OCI-LY7 (cell line): Measurements from ENCODE around the gene CENPN. TPM values are rescaled to one million over a fixed set of nuclear protein-coding genes. Genes with fewer than 3 reads are reported as not detected.

ENCODE experiments used
- BruUV-seq: library from RNA; stranded (reverse); fragments of 400-500 nt; replicated peaks from 2 replicates; lab custom pipeline; 2021; lab: Mats Ljungman, UMichigan
- CTCF ChIA-PET: fragments of 300-600 bp; sonication (Branson Sonifier 250); formaldehyde crosslinking; loops from one replicate; lab custom pipeline; 2022; ENCODE audit warnings: antibody characterized with exemption; ENCODE audit not compliant: unreplicated experiment; lab: Charles Lee
- POLR2A ChIA-PET: fragments of 300-600 bp; sonication (Branson Sonifier 250); formaldehyde crosslinking; loops from one replicate; lab custom pipeline; 2022; ENCODE audit warnings: antibody characterized with exemption; lab: Charles Lee
- DNase-seq: peaks from one replicate; pipeline ENCODE4 v3.0.0-alpha.2; 2015; ENCODE audit warnings: low spot score
- H2AFZ ChIP-seq: fragments of 200-600 bp; sonication (generic), shearing (Covaris generic); 2 replicates; pipeline ENCODE4 v1.6.1; 2014; ENCODE audit warnings: mild to moderate bottlenecking, antibody characterized with exemption, low read length, moderate library complexity
- H3K27ac ChIP-seq: fragments of 200-600 bp; sonication (generic); 2 replicates; pipeline ENCODE4 v1.5.1; 2014; ENCODE audit warnings: mixed run types, low read depth, mild to moderate bottlenecking, moderate library complexity, low read length, inconsistent platforms; ENCODE audit not compliant: poor library complexity, severe bottlenecking
- H3K36me3 ChIP-seq: fragments of 200-600 bp; sonication (generic); 2 replicates; pipeline ENCODE4 v1.6.1; 2014; ENCODE audit warnings: mild to moderate bottlenecking, antibody characterized with exemption, low read length, moderate library complexity, mixed read lengths; ENCODE audit not compliant: insufficient read depth
- H3K4me1 ChIP-seq: fragments of 200-600 bp; sonication (generic); 2 replicates; pipeline ENCODE4 v1.5.1; 2014; ENCODE audit warnings: mild to moderate bottlenecking, low read length; ENCODE audit not compliant: insufficient read depth, poor library complexity, severe bottlenecking
- H3K4me2 ChIP-seq: fragments of 200-600 bp; sonication (generic); 2 replicates; pipeline ENCODE4 v1.6.1; 2014; ENCODE audit warnings: mild to moderate bottlenecking, low read length
- H3K4me3 ChIP-seq: fragments of 200-600 bp; sonication (generic); 2 replicates; pipeline ENCODE4 v1.5.1; 2014; ENCODE audit warnings: mild to moderate bottlenecking, low read depth, low read length; ENCODE audit not compliant: poor library complexity, severe bottlenecking
- H3K79me2 ChIP-seq: fragments of 200-600 bp; sonication (generic); 2 replicates; pipeline ENCODE4 v1.6.1; 2016; ENCODE audit warnings: low read depth, mild to moderate bottlenecking, low read length, moderate library complexity, mixed read lengths; ENCODE audit not compliant: insufficient read depth
- H3K9me2 ChIP-seq: fragments of 200-600 bp; sonication (generic); 2 replicates; pipeline ENCODE4 v1.6.1; 2016; ENCODE audit warnings: mild to moderate bottlenecking, low read length, mixed read lengths; ENCODE audit not compliant: insufficient read depth
- H3K9me3 ChIP-seq: fragments of 200-600 bp; sonication (generic); 2 replicates; pipeline ENCODE4 v1.6.1; 2014; ENCODE audit warnings: mild to moderate bottlenecking, mixed run types, low read length, mixed read lengths
- H4K20me1 ChIP-seq: fragments of 200-600 bp; sonication (generic); 2 replicates; pipeline ENCODE4 v1.6.1; 2014; ENCODE audit warnings: mild to moderate bottlenecking, antibody characterized with exemption, low read length, moderate library complexity, mixed read lengths; ENCODE audit not compliant: insufficient read depth
- EZH2phosphoT487 ChIP-seq: fragments of 200-600 bp; sonication (generic); IDR thresholded peaks from 2 replicates; pipeline ENCODE4 v1.6.1; 2018; ENCODE audit warnings: low read depth, borderline replicate concordance, mild to moderate bottlenecking, mixed run types, antibody characterized with exemption, low read length, moderate library complexity, mixed read lengths
- intact Hi-C: fragments of 100-400 bp; cut with micrococcal nuclease; formaldehyde crosslinking; loops from one replicate; pipeline ENCODE4 v1.10.0; 2022; ENCODE audit not compliant: unreplicated experiment
- total RNA-seq, 2 experiments: library from RNA; depleted of rRNA in 1 of 2; stranded (reverse); fragments of >200 nt in 1 of 2; shearing (Covaris generic) in 1 of 2; gene quantifications; 2 replicates each; pipeline ENCODE4 v1.2.3, GENCODE V29; 2014 to 2022
- TF ChIP-seq, protein P1 (sequence below): fragments of 200-600 bp; sonication (generic); conservative IDR thresholded peaks from 2 replicates; pipeline ENCODE4 v1.5.1; 2014; ENCODE audit warnings: mild to moderate bottlenecking, antibody characterized with exemption, low read length, moderate library complexity, mixed read lengths

Gene CENPN
- total RNA-seq, 2 experiments from 2014 or later, result 51.8 to 52.4 TPM

- H3K4me3 ChIP-seq, result no peak overlapping the region
- no peaks in the 10 kb centered on the region for H3K9me3 ChIP-seq
- no peak overlapping the region for H2AFZ ChIP-seq
- peaks cover under 1% of the 10 kb centered on the region for H3K4me1 ChIP-seq
- no peaks in the 10 kb centered on the region for H3K9me2 ChIP-seq
- peaks cover 2% of the 10 kb centered on the region; the same call in 1 of the 2 replicates for H3K79me2 ChIP-seq
- intact Hi-C loops, result no loop called here
- ChIA-PET CTCF (no interaction called here), POLR2A (interaction anchor here (0.7 kb wide), 1 partner anchor 59 kb away, joined by 3 read pairs; no protein-coding TSS in a partner anchor)
- TF ChIP-seq, protein P1, sequence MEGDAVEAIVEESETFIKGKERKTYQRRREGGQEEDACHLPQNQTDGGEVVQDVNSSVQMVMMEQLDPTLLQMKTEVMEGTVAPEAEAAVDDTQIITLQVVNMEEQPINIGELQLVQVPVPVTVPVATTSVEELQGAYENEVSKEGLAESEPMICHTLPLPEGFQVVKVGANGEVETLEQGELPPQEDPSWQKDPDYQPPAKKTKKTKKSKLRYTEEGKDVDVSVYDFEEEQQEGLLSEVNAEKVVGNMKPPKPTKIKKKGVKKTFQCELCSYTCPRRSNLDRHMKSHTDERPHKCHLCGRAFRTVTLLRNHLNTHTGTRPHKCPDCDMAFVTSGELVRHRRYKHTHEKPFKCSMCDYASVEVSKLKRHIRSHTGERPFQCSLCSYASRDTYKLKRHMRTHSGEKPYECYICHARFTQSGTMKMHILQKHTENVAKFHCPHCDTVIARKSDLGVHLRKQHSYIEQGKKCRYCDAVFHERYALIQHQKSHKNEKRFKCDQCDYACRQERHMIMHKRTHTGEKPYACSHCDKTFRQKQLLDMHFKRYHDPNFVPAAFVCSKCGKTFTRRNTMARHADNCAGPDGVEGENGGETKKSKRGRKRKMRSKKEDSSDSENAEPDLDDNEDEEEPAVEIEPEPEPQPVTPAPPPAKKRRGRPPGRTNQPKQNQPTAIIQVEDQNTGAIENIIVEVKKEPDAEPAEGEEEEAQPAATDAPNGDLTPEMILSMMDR, result no peak
- TF ChIP-seq EZH2phosphoT487, result no peak
- BruUV-seq, result no TSS peak
- no peaks in the 10 kb centered on the region for H4K20me1 ChIP-seq
- no peak overlapping the region for H3K4me2 ChIP-seq
- no peak overlapping the region for H3K27ac ChIP-seq
- H3K36me3 ChIP-seq, result peaks cover 68% of the 10 kb centered on the region
- DNase-seq, result no peak
Observed at GRCh38 chr16:81042821-81043220, 35.8 kb downstream of the CENPN start.

DNA sequence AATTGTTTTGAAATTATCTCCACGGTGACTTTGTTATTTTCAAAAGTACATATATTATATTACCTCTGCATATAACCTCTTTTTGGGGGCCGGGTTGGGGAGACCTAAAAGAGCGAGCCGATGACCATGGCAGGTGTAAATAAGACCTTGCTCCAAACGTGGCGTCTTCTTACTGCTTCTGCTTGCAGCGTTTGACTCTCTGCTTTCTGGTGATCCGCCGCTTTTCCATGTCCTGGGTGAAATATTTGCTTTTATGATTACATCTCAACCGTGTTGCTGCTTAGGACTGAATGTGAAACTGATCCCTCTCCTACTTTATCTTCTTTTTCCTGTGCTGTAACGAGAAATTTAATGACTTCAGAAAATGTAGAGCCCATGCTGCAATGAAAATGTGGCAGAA is 46.7 kb downstream of the CENPN start:
- H3K4me3 ChIP-seq, result no peak overlapping the region
- no peak for DNase-seq
- no peak for TF ChIP-seq EZH2phosphoT487
- TF ChIP-seq, protein P1, result no peak
- ChIA-PET POLR2A (no interaction called here), CTCF (no interaction called here)
- intact Hi-C loops, result no loop called here
- no peaks in the 10 kb centered on the region for H3K36me3 ChIP-seq
- no peak overlapping the region for H2AFZ ChIP-seq
- no peaks in the 10 kb centered on the region for H4K20me1 ChIP-seq
- H3K9me2 ChIP-seq, result no peaks in the 10 kb centered on the region
- no TSS peak for BruUV-seq
- no peaks in the 10 kb centered on the region for H3K79me2 ChIP-seq
- H3K4me2 ChIP-seq, result no peak overlapping the region
- H3K9me3 ChIP-seq, result peaks cover 15% of the 10 kb centered on the region
- no peaks in the 10 kb centered on the region for H3K4me1 ChIP-seq
- H3K27ac ChIP-seq, result no peak overlapping the region

GRCh38 chr16:81060576-81061306 is 53.7 kb downstream of the CENPN start:
- TF ChIP-seq EZH2phosphoT487, result no peak
- TF ChIP-seq, protein P1, result no peak

More at GRCh38 chr16:81060576-81061306, 53.7 kb downstream of the CENPN start:
- Histone ChIP-seq H3K9me2 (no peaks in the 10 kb centered on the region), H3K27ac (no peak overlapping the region), H3K4me3 (no peak overlapping the region), H3K9me3 (no peaks in the 10 kb centered on the region), H3K4me1 (no peaks in the 10 kb centered on the region), H3K36me3 (no peaks in the 10 kb centered on the region), H3K79me2 (no peaks in the 10 kb centered on the region), H3K4me2 (no peak overlapping the region), H2AFZ (no peak overlapping the region), H4K20me1 (no peaks in the 10 kb centered on the region)
- DNase-seq, result no peak
- intact Hi-C loops, result no loop called here
- POLR2A ChIA-PET, result interaction anchor here (0.8 kb wide), 1 partner anchor 13 kb away, joined by 3 read pairs; no protein-coding TSS in a partner anchor
- CTCF ChIA-PET, result no interaction called here
- no TSS peak for BruUV-seq
